Left renal cortex interstitium (tissue), 4 donors: ENCODE data around the gene SLC44A5. TPM values are rescaled to one million over a fixed set of nuclear protein-coding genes. Genes with fewer than 3 reads are reported as not detected.
"Not testable (repeated sequence)": the region's sequence is repeated elsewhere in the genome, so short reads cannot be mapped to it uniquely, and the experiment has no call there.

Experiments used
- DNase-seq, 4 donors: peaks; one replicate each; pipeline ENCODE4 v3.0.0-alpha.2; 2013; ENCODE audit warnings: low read depth in 4 of 4, low spot score in 2 of 4, missing footprints in 1 of 4
- polyA plus RNA-seq, 4 donors: library from polyadenylated mRNA; unstranded; fragments of 120-200 nt; gene quantifications; one replicate each; pipeline ENCODE4 v1.2.1, GENCODE V29; 2013; ENCODE audit not compliant: insufficient read length in 4 of 4

Gene SLC44A5
- polyA plus RNA-seq, 4 donors: 9.8 to 16.6 (median 12.3) TPM

DNA sequence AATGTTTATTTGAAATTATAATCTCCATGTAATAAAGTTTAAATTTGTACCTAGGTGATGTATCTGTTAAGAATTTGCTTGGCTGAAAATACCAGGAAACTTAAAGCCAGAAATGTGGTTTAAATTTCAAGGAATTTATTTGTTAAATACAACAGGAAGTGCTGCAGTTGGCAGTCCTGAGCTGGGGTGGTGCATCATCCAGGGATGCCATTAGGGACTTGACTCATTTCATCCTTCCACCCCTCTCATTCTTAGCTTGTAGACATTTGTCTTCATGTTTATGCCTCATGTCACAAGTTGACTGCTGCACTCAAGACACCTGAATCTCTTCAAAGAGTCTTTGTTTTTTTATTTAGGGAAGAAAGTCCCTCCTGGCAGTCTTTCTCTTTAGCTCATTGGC is 300.8 kb downstream of the SLC44A5 start:
- DNase-seq: no peak

DNA sequence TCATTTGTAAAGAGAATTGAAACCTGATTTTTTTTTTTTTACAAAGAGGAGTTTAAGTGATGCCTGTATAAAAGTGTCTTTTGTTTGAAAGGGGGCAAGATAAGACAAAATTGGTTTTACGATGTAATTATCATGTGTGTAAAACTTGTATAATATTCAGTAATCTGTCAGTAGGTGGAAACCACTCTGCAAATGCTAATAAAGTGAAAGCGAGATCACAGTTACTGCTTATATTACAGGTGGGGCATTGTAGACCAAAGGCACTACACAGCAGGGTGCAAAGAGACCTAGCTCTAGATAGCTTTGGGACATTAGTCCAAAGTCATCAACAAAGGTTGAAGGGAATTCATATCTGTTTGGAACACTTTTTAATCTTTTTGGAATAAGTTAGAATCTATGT is 302.5 kb downstream of the SLC44A5 start:
- no peak for DNase-seq

DNA sequence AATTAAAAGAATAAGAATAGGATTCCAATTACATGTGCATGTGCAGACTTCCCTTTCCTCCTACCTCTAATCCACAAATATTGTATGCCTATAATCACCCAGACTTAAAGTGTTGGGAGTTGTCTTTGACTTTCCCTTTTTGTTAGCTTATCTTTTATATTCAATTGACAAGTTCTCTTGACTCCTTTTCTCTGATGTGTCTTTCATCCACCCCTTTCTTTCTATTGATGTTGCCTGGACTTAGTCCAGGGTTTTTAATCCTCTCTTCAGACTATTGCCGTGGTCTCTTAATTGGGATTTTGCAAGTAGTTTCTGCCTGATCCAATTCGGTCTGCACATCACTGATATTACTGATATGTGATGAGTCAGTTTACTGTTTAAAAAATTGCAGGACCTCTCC is 305.9 kb downstream of the SLC44A5 start:
- no peak for DNase-seq

DNA sequence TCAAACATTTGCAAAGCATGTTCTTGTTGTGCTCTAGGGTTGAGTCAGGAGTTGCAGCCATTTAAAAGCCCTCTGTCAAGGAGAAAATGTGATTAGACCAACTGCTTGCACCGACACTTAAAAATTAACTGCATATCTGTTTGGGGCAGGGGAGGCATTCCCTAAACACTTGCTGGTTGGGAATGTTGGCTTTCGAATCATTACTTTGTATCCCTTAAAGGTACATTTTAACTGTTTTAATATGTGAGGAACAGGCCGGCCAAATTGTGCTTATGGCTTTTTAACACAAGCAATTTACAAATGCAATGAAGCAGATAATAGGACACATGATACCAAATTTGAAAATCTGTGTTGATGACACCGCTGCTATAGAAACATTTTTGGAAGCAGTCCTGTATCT is 317.6 kb downstream of the SLC44A5 start:
- DNase-seq: no peak

DNA sequence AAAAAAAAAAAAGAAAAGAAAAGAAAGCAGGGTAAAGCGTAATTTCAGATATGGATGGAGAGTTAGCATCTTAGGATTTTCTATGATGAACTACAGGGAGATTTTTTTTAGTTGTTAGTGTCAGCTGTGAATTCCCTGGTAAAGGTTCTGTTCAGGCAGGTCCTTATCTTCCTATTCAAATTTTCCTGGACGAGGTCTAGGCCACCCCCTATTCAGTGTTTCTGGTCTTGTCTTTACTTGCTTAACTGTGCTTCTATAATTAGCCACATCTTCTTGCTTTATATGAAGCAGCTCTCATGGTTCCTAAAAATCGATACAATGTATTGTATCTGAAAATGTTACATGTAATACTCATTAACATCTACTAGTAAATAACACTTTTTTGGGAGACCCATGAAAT is 318.9 kb downstream of the SLC44A5 start:
- no peak for DNase-seq

DNA sequence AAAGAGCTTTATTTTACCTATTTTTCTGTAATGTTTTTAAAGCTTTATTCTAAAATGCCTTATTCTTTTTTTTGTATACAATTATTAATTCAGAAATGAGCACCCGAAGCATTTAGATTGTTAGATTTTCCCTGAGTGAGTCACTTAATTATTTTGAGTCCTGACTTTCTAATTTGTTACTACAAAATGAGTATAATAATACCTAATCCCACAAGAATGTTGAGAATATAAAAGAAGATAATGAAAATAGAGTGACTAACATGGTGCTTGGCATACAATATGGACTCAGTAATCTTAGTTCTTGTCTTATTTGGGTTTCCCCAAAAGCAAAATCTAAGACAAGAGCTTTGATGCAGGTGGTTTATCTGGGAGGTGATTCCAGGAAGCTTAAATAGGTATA is 334.5 kb downstream of the SLC44A5 start:
- DNase-seq: no peak

DNA sequence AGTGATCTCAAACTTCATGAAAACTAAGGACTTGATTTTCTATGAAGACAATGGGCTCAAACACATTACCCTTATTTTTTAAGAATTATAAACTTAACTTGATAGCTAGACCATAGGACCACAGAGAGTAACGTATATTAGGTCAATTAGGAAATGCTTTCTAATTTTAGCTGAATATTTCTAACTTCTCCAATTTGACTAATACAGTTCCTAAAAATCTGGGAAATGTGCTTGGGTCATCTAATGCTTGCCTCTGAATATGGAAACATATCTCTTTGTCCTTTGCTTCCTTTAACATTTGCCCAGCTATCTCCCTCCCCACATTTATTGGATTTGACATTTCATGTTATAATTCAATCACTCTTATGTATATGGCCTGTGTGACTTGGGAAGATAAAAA is 335.3 kb downstream of the SLC44A5 start:
- no peak for DNase-seq

DNA sequence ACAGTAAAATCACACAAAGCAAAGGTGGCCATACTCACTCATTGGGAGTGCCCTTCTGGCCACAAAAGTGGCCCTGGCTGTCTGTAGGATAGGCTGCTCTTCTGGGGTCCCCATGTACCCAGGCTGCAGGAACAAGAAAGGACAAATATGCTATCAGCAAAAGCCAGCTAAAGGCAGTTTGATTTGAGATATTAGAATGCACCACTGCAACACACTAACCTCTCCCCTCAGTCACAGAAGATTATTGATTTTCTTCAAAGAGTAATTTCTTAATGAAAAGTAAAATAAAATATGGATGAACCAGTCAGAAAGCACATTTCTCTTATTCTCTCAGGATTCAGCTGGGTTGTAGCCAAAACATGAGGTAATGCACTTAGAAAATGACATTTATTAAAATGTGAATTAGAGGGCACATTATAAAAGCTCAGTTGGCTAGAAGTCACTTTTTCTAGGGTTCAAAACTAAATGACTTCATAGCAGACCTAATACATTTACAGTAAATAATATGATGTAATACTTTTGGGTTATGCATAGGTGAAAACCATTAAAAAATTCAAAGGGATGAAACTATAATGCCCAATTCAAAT is 335.9 kb downstream of the SLC44A5 start:
- DNase-seq: no peak

DNA sequence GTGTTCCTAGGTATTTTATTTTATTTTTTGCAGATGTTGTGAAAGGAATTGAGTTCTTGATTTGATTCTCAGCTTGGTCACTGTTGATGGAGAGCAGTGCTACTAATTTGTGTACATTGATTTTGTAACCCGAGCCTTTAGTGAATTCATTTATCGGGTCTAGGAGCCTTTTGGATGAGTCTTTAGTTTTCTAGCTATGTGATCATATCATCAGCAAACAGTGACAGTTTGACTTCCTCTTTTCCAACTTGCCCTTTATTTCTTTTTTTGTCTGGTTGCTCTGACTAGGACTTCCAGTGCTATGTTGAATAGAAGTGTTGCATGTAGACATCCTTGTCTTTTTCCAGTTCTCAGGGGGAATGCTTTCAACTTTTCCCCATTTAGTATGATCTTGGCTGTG is 337.8 kb downstream of the SLC44A5 start:
- no peak for DNase-seq

DNA sequence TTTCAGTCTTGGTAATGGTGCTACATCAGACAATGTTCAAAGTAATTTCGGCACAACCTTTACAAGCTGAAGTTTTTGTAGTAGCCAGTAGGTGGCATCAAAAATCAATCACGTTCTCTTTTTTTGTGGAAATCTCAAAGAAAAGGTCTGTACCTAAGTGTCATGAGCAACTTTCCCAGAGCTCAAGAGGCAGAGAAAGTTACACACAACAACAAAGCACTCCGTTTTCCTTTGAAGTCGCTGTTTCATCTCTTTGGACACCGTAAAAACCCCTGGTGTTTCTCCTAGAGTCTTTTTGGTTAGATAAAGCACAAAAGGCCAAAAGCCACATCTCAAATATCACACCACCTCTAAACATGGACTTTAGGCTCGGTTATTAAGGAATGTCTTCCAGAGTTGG is 345.1 kb downstream of the SLC44A5 start:
- DNase-seq: peak in 3 of 4 donors; percentile 13 to 48 (median 37)

DNA sequence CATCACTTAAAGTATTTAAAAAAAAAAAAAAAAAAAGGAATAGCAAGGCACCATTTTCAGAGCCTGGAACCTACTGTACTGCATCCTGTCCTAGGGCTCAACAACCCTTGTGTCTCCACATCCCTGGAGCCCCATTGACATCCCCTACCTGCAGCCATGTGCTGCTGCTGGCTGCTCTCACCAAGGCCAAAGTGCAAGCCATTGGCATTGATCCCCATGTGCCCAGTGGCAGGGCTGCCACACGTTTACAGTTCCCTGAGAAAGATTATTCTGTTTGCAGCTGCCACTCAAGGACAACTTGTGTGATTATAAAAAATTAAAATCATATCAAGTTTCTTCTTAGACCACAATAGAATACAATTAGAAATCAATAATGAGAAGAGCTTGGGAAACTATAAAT is 346.8 kb downstream of the SLC44A5 start:
- DNase-seq: no peak

DNA sequence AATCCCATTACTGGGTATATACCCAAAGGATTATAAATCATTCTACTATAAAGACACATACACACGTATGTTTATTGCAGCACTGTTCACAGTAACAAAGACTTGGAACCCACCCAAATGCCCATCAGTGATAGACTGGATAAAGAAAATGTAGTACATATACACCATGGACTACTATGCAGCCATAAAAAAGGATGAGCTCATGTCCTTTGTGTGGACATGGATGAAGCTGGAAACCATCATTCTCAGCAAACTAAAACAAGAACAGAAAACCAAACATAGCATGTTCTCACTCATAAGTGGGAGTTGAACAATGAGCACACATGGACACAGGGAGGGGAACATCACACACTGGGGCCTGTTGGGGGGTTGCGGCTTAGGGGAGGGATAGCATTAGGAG is 347.3 kb downstream of the SLC44A5 start:
- not testable (repeated sequence) for DNase-seq

DNA sequence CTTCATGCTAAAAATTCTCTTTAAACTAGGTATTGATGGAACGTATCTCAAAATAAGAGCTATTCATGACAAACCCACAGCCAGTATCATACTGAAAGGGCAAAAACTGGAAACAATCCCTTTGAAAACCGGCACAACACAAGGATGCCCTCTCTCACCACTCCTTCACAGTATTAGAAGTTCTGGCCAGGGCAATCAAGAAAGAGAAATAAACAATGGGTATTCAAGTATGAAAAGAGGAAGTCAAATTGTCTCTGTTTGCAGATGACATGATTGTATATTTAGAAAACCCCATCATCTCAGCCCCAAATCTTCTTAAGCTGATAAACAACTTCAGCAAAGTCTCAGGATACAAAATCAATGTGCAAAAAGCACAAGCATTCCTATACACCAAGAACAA is 349.0 kb downstream of the SLC44A5 start:
- DNase-seq: not testable (repeated sequence)

DNA sequence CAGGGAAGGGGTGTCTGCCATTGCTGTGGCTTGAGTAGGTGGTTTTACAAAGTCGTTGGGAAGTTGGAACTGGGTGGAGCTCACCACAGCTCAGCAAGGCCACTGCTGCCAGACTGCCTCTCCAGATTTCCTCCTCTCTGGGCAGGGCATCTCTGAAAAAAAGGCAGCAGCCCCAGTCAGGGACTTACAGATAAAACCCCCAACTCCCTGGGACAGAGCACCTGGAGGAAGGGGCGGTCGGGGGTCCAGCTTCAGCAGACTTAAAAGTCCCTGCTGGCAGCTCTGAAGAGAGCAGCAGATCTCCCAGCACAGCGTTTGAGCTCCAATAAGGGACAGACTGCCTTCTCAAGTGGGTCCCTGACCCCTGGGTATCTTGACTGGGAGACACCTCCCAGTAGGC is 352.6 kb downstream of the SLC44A5 start:
- DNase-seq: no peak

DNA sequence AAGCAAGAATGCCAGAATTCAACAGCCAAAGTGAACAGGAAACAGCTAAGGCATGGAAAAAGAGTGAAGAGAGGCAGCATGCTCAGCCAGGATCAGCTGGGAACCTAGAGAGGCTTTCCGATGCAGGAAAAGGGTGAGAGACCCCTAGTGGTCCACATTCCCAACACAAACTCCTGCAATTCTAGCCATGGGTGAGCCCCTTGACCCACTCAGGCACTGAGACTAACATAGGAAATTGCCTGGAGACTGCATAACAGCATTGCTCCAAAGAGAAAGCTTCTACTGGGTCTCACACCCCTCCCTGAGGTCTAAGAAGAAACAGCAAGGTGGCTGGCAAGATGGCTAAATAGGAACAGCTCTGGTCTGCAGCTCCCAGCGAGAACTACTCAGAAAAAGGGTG is 353.5 kb downstream of the SLC44A5 start:
- DNase-seq: no peak

DNA sequence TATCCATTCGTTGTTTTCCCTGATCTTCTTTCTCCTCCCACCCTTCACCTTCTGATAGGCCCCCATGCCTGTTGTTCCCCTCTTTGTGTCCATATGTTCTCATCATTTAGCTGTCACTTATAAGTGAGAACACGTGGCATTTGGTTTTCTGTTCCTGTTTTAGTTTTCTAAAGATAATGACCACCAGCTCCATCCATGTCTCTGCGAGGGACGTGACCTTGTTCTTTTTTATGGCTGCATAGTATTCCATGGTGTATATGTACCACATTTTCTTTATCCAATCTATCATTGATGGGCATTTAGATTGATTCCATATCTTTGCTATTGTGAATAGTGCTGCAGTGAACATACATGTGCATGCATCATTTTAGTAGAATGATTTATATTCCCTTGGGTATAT is 360.8 kb downstream of the SLC44A5 start:
- not testable (repeated sequence) for DNase-seq

DNA sequence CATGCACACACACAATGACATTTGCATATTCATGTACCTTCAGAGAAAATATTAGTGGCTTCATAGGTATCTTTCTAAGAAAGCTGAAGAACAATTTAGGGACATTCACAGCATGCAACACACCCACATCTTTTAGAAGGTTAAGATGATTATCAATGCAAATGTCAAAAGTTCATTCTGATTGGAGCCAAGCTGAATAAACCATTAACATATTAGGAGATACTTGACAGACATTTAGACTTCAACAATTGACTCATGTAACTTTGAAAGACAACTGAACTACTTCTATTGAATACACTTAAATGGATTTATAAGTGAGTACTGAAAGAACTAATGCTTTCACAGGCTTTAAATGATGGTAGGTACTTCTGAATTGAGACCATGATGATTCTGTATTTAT is 365.7 kb downstream of the SLC44A5 start:
- DNase-seq: no peak

DNA sequence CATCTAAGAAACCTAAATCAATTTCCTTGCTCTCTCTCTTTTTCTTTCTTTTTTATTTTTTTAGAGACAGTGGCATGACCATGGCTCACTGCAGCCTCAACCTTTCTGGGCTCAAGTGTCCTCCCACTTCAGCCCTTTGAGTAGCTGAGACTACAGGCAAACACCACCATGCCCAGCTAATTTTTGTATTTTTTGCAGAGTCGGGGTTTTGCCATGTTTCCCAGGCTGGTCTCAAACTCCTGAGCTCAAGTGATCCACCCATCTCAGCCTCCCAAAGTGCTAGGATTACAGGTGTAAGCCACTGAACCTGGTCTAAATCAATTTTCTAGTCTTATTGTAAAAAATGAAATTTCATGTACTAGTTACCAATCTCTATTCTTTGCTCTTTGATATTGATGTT is 367.8 kb downstream of the SLC44A5 start:
- DNase-seq: no peak

DNA sequence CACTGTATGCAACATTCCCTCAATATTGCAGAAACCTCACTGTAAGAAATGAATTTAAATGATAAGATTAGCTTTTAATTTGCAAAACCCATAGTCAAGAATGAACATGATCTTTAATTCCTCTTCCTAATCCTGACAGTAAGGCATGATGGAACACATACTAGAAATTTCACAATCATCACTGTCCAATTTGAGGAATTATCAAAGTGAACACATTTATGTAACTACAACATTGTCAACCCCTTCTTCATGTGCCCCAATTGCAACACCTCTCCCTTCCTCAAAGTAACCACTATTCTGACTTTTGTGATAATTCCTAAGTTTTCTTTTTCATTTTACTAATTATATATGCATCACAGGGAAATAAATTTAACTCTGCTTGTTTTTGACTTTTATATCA is 373.6 kb downstream of the SLC44A5 start:
- no peak for DNase-seq

DNA sequence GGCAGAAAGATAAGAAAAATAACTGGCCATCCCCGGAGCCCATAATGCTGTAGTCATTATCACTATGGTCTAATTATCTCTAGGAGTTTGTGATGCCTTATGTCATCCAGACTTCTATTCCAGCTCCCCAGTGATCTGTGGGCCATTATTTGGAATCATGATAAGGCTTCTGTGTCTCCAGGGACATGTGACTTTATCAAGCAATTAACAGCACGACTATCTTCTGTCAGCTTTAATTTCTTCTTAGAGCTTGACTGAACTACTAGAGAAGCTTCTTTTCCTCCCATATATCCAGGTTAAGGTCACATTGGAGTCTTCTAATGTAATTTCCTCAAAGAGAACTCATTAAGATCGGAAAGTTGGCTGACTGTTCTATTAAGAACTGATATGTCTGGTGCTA is 376.4 kb downstream of the SLC44A5 start:
- no peak for DNase-seq

DNA sequence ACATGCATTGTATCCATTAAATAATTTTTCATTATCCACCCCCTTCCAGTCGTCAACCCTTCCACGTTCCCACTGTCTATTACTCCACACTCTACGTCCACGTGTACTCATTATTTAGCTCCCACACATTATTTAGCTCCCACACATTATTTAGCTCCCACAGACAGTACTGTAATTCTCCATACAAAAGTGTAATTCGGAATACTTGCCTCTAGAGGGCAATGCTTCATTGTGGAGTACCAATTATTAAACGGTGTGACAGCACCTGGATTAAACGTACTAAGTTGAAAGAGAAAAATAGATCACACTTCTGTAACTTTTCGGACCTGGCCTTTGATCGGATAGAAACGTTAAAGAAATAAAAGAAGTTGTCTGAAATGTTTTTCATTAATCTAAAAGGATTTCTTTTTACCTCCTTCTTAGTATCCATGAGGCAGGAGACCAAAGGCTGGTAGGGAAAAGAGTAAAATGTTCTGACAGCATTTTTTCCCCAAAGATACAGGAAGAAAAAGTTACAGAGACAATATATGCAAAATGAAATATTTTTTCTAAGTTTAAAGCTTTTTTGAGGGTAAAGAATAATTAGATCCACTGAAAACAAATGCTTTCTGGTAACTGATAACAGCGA is 377.5 kb downstream of the SLC44A5 start:
- peak in 3 of 4 donors; percentile 6 to 24 (median 7) for DNase-seq

DNA sequence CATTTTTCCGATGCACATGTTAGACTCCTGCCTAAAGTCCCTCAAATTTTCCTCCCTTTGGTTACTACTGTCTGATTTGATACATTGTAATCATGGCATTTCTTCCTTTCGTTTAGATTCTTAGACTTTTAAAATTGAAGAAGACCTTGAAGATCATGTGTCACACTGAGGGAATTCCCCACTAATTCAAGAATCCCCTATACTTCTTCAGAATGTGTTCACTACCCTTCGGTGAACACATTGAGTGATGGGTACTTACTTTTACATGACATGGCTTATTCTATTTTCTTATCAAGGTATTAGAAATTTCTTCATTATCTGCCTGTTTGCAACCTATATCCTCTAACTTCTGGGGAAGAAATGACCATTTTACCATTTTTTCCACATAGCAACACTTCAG is 390.8 kb downstream of the SLC44A5 start:
- no peak for DNase-seq

DNA sequence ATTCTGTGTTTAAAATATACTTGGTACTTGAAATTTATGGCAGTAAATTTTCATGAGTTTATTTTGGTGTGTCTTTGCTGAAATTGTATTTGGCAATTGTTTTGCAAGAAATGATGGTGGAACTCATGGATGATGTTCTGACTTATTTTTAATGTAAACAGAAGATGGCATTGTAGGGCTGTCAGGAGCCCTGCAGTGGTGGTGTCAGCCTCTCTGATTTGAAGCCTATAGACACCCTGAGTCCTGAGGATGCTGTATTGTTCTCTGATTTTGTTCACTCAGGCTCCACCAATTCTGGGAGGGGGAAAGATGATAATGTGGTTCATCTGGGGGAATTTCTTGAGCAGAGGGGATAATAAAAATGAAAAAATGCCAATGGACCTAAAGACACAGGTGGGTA is 396.9 kb downstream of the SLC44A5 start:
- DNase-seq: no peak
